Measurements from ENCODE around the gene RSPH10B.
"Not testable (repeated sequence)": the region's sequence is repeated elsewhere in the genome, so short reads cannot be mapped to it uniquely, and the experiment has no call there.

RSPH10B gene

GRCh38 chr7:5926263-5926870 is 44.1 kb downstream of the RSPH10B start:
- DNase-seq: not testable (repeated sequence)

GRCh38 chr7:5924630-5925029 is 45.9 kb downstream of the RSPH10B start:
- not testable (repeated sequence) for DNase-seq

- not testable (repeated sequence) for DNase-seq
These were observed 46.3 kb downstream of the RSPH10B start for GRCh38 chr7:5924180-5924579.

GRCh38 chr7:5916529-5916928 is 54.0 kb downstream of the RSPH10B start:
- DNase-seq: not testable (repeated sequence)

- DNase-seq: not testable (repeated sequence)
These were observed 61.7 kb downstream of the RSPH10B start for GRCh38 chr7:5908835-5909234.

GRCh38 chr7:5904726-5905125 is 65.8 kb downstream of the RSPH10B start:
- DNase-seq: not testable (repeated sequence)

- not testable (repeated sequence) for DNase-seq
These were observed 67.5 kb downstream of the RSPH10B start for GRCh38 chr7:5903002-5903401.

GRCh38 chr7:5898480-5899224 is 71.8 kb downstream of the RSPH10B start, which contains the start of gene CCZ1:
CCZ1 (plus strand) TSS chr7:5898733; CDS start chr7:5898800, 67 bp downstream.
- not testable (repeated sequence) for DNase-seq

- not testable (repeated sequence) for DNase-seq
These were observed 73.0 kb downstream of the RSPH10B start for GRCh38 chr7:5897369-5897919.

GRCh38 chr7:5892498-5892897 is 78.0 kb downstream of the RSPH10B start:
- no peak for DNase-seq

GRCh38 chr7:5890244-5890643 is 80.2 kb downstream of the RSPH10B start:
- DNase-seq: not testable (repeated sequence)

- not testable (repeated sequence) for DNase-seq
These were observed 82.5 kb downstream of the RSPH10B start for GRCh38 chr7:5888021-5888420.

GRCh38 chr7:5884431-5884830 is 86.1 kb downstream of the RSPH10B start:
- not testable (repeated sequence) for DNase-seq

GRCh38 chr7:5880106-5880505 is 90.4 kb downstream of the RSPH10B start:
- not testable (repeated sequence) for DNase-seq

- DNase-seq: not testable (repeated sequence)
These were observed 90.9 kb downstream of the RSPH10B start for GRCh38 chr7:5879591-5879990.
